Memory B cell (primary cell): ENCODE results near the gene KLC4.

Experiments
- ATAC-seq: fragments of 150-1000 bp; cut with Tn5 transposase; 2 replicates; pipeline ENCODE4 v1.10.0; 2021; ENCODE audit warnings: low read depth, mild to moderate bottlenecking, moderate library complexity
- DNase-seq, 2 donors: peaks; one replicate each; pipeline ENCODE4 v3.0.0; 2022; ENCODE audit warnings: low spot score in 2 of 2
- H3K27ac Mint-ChIP-seq: one replicate; pipeline ENCODE4 v1.8.0; 2022; ENCODE audit warnings: mild to moderate bottlenecking, moderate library complexity, mixed read lengths
- H3K27me3 Mint-ChIP-seq: one replicate; pipeline ENCODE4 v1.8.0; 2022; ENCODE audit warnings: mixed read lengths
- H3K36me3 Mint-ChIP-seq: one replicate; pipeline ENCODE4 v1.8.0; 2022; ENCODE audit warnings: mild to moderate bottlenecking, mixed read lengths
- H3K4me1 Mint-ChIP-seq: one replicate; pipeline ENCODE4 v1.8.0; 2022; ENCODE audit warnings: mixed read lengths
- H3K4me3 Mint-ChIP-seq: one replicate; pipeline ENCODE4 v1.8.0; 2022; ENCODE audit warnings: mild to moderate bottlenecking, moderate library complexity, mixed read lengths
- H3K9me3 Mint-ChIP-seq: one replicate; pipeline ENCODE4 v1.8.0; 2022; ENCODE audit warnings: mixed read lengths

Gene KLC4

DNA sequence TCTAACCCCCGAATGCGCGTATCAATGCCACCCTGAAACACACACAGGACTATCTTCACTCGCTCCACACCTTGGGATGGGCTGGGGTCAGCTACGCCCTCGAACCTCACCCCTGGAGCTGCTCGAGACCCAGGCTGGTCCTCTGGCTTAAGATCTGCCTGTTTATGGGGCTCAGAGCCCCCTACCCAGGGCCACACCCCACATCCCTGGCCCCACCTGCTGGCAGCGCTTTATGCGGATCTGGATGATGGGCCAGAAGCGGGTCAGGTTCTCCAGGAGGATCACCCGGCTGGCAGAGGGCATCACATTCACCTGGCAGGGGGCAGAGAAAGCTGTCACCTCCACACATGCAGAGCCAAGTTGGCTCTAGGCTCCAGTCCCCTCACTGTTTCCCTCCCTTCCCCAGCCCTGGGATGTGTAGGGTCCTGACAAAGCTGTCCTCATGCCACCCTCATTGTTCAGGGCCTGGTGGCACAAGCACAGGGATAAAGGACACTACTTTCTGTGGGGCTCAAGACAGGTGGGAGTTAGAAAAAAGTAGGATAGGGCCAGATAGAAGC is 14.0 kb upstream of the KLC4 start:
- DNase-seq (no peak), ATAC-seq (no peak)
- Mint-ChIP-seq H3K4me3 (no peak overlapping the region), H3K36me3 (peaks cover 28% of the 10 kb centered on the region), H3K9me3 (no peaks in the 10 kb centered on the region), H3K27me3 (no peaks in the 10 kb centered on the region), H3K27ac (no peak overlapping the region), H3K4me1 (peaks cover under 1% of the 10 kb centered on the region)

DNA sequence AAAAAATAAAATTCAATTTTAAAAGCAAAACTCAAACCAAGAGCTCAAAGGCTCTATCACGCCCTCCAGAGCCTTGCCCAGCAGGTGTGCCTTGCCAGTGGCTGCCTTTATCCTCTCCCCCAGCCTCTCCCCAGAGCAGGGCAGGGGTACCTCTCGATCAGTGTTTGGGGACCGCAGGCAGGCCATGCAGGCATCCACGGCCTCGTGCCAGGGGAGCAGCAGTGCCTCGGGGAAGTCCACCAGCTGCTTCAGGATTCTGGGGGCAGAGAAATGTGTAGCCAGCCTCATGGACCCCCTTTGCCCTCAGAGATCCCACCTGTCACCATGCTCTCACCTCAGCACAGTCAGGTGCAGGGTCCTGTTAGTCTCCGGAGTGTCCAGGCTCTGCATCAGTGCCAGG is 11.4 kb upstream of the KLC4 start:
- Mint-ChIP-seq H3K9me3 (no peaks in the 10 kb centered on the region), H3K4me1 (peaks cover 18% of the 10 kb centered on the region), H3K27ac (no peak overlapping the region), H3K36me3 (peaks cover 27% of the 10 kb centered on the region), H3K27me3 (no peaks in the 10 kb centered on the region), H3K4me3 (no peak overlapping the region)
- no peak for ATAC-seq
- no peak for DNase-seq

- peak overlapping the region; percentile 96 for H3K27ac Mint-ChIP-seq
- peaks cover 28% of the 10 kb centered on the region for H3K4me1 Mint-ChIP-seq
- H3K27me3 Mint-ChIP-seq = no peaks in the 10 kb centered on the region
- no peaks in the 10 kb centered on the region for H3K9me3 Mint-ChIP-seq
- peaks cover 19% of the 10 kb centered on the region for H3K36me3 Mint-ChIP-seq
- DNase-seq = no peak
- no peak for ATAC-seq
- H3K4me3 Mint-ChIP-seq = no peak overlapping the region
These were observed 8.4 kb upstream of the KLC4 start for GRCh38 chr6:43050981-43051380.

DNA sequence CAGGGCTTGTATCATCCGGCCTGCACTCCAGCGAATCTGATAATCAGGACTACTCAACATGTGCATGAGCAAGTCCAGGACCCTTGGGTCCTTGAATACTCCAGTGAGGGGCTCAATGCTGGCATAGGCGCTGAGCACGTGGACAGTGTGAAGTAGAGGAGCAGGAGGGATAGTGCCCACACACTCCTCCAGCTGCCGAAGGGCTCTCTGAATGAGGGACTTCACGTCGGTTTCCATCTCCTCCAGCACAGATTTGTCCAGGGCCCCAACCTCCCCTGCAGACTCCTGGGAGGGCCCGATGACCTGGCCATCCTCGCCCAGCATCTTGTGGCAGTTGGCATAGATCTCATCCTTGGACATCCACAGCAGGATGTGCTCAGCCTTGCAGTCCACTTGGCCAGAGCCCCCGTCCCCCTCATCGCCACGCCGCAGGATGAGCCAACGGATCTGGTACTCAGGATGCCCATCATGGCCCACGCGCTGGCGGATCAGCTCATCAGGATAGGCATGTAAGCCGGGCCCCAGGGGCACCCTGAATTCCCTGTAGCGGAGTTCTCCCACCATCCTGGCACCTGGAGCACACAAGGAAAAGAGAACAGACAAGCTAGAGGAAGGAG is 7.1 kb upstream of the KLC4 start:
- peak overlapping the region; percentile 96 for H3K27ac Mint-ChIP-seq
- H3K36me3 Mint-ChIP-seq = peaks cover 17% of the 10 kb centered on the region

GRCh38 chr6:43052842-43053544 is 6.4 kb upstream of the KLC4 start:
- peaks cover 31% of the 10 kb centered on the region for H3K4me1 Mint-ChIP-seq
- H3K4me3 Mint-ChIP-seq = peak overlapping the region; percentile 97
- peak; percentile 14 for ATAC-seq
- H3K9me3 Mint-ChIP-seq = no peaks in the 10 kb centered on the region
- peaks cover 16% of the 10 kb centered on the region for H3K36me3 Mint-ChIP-seq
- no peaks in the 10 kb centered on the region for H3K27me3 Mint-ChIP-seq
- no peak for DNase-seq
- H3K27ac Mint-ChIP-seq = peak overlapping the region; percentile 96

More for the DNA sequence above, 7.1 kb upstream of the KLC4 start:
- H3K9me3 Mint-ChIP-seq = no peaks in the 10 kb centered on the region
- no peak for ATAC-seq
- peaks cover 28% of the 10 kb centered on the region for H3K4me1 Mint-ChIP-seq
- peak overlapping the region; percentile 97 for H3K4me3 Mint-ChIP-seq
- no peak for DNase-seq
- H3K27me3 Mint-ChIP-seq = no peaks in the 10 kb centered on the region

DNA sequence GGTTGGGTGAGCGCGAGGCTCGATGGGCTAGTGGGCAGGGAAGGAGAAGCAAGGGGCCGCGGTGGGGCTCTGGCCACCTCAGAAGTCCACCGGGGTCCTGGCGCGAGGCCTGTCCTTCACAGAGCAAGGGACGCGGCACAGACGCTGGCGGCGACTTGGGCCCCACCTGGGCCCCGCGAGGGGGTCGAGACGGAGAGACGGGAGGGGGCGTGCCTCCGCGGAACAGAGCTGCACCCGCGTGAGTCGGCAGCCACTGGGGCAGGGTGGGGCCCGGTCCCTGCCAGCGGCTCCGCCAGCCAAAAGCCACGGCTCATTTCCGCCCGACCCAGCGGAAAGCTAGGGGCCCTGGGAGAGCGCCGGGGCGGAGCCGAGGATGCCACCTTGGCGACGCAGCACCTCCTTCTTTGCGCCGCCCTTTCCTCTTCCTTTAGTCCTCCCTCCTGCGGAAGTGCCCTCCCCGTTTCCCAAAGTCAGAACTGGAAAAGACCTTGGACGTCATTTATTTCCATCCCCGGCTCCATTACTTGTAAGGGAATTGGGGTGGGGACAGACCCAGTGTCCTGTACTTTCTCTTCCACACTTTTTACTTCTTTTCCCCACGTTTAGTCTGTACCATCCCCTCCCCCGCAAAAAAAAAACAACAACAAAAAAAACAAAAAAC is 5.8 kb upstream of the KLC4 start, which contains the start of gene CUL7:
TSS of gene CUL7 (minus strand) at position 307 of the 661 bp plus-strand sequence. CDS start 1,063 bp downstream, outside the sequence.
- Mint-ChIP-seq H3K4me3 (peak within 1 kb of the TSS; percentile 97), H3K4me1 (peaks cover 36% of the 10 kb centered on the region), H3K27me3 (no peaks in the 10 kb centered on the region), H3K27ac (peak within 1 kb of the TSS; percentile 96), H3K9me3 (no peaks in the 10 kb centered on the region), H3K36me3 (peaks cover 16% of the 10 kb centered on the region)
- DNase-seq (peak; percentile 63 to 66), ATAC-seq (peak; percentile 98)

DNA sequence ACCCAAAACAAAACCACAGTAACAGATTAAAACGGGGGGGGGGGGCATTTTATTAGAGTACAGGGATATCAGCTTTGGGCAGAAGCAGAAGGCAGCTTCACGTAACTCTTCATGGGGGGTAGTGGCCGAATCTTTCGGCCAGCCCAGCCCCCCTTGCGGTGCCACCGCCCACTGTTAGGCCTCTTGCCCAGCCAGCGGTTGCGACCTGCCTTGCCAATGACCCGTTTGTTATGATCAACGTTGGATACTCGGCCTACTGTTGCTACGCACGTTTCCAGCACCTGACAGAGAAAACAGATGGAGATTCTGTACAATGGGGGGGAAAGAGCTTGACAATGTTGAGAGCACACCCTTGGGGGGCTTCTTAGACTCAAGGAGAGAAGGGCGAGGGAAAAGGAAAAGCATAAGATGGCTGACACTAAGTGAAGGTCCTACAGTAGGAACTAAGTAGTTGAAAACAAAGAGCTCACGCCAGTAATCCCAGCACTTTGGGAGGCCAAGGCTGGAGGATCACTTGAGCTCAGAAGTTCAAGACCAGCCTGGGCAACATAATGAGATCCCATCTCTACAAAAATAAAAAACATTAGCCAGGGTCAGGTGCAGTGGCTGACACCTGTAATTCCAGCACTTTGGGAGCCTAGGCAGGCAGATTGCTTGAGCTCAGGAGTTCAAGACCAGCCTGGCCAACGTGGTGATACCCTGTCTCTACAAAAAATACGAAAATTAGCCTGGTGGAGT is 5.1 kb upstream of the KLC4 start:
- no peak for DNase-seq
- H3K9me3 Mint-ChIP-seq = no peaks in the 10 kb centered on the region
- H3K4me1 Mint-ChIP-seq = peaks cover 37% of the 10 kb centered on the region
- H3K27me3 Mint-ChIP-seq = no peaks in the 10 kb centered on the region
- H3K4me3 Mint-ChIP-seq = peak overlapping the region; percentile 97
- H3K27ac Mint-ChIP-seq = peak overlapping the region; percentile 96
- ATAC-seq = no peak
- H3K36me3 Mint-ChIP-seq = peaks cover 13% of the 10 kb centered on the region

DNA sequence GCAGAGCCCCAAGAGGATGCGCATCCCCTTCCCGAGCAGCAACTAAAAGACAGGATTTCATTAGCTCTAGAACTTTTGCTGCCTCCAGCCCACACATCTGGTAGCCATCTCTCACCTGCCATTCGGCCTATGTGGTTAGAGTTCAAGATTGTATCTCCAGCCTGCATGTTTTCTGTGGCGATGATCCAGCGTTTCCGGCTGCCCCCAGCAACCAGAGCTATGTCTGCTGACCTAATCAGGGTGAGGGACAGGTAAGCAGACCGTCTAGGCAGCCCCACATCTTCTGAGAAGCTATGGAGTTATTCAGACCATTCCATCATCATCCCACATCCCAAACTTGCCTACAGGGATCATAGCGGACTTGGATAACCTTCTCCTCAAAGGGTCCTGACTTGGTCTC is 3.5 kb upstream of the KLC4 start:
- Mint-ChIP-seq H3K9me3 (no peaks in the 10 kb centered on the region), H3K4me3 (no peak overlapping the region), H3K27me3 (no peaks in the 10 kb centered on the region), H3K36me3 (peaks cover 3% of the 10 kb centered on the region), H3K27ac (no peak overlapping the region), H3K4me1 (peaks cover 35% of the 10 kb centered on the region)
- ATAC-seq (no peak), DNase-seq (no peak)

DNA sequence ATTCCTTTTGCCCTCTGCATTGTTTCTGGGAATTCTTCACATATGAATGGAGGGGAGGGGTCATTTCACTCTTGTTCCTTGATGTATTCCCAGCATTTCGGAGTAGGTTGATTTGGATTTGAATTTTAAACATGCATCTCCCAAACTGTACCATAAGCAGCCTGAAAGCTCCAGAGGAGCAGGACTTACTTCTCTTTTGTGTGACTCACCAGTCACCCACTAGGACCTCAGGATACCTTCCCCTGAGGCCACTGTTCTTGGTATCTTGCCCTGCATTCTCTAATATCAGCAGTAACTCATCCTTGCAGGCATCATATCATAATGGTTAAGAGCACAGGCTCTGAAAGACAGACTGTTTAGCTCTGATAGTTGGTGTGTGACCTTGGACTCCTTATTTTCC is 900 bp upstream of the KLC4 start:
- H3K4me1 Mint-ChIP-seq = peaks cover 23% of the 10 kb centered on the region
- peak overlapping the region; percentile 98 for H3K27ac Mint-ChIP-seq
- DNase-seq (no peak), ATAC-seq (no peak)
- no peaks in the 10 kb centered on the region for H3K9me3 Mint-ChIP-seq
- peaks cover 9% of the 10 kb centered on the region for H3K36me3 Mint-ChIP-seq
- H3K27me3 Mint-ChIP-seq = no peaks in the 10 kb centered on the region
- peak overlapping the region; percentile 97 for H3K4me3 Mint-ChIP-seq

- Mint-ChIP-seq H3K4me3 (peak overlapping the region; percentile 97), H3K36me3 (peaks cover 16% of the 10 kb centered on the region), H3K4me1 (peaks cover 16% of the 10 kb centered on the region), H3K27ac (peak overlapping the region; percentile 98), H3K9me3 (no peaks in the 10 kb centered on the region), H3K27me3 (no peaks in the 10 kb centered on the region)
- ATAC-seq (no peak), DNase-seq (no peak)
These were observed 763 bp downstream of the KLC4 start for GRCh38 chr6:43060034-43060754.

GRCh38 chr6:43060755-43061633 is 1.6 kb downstream of the KLC4 start:
- Mint-ChIP-seq H3K9me3 (no peaks in the 10 kb centered on the region), H3K36me3 (peaks cover 20% of the 10 kb centered on the region), H3K4me3 (peak overlapping the region; percentile 97), H3K27me3 (no peaks in the 10 kb centered on the region), H3K4me1 (peaks cover 16% of the 10 kb centered on the region), H3K27ac (no peak overlapping the region)
- DNase-seq = no peak
- ATAC-seq = no peak

DNA sequence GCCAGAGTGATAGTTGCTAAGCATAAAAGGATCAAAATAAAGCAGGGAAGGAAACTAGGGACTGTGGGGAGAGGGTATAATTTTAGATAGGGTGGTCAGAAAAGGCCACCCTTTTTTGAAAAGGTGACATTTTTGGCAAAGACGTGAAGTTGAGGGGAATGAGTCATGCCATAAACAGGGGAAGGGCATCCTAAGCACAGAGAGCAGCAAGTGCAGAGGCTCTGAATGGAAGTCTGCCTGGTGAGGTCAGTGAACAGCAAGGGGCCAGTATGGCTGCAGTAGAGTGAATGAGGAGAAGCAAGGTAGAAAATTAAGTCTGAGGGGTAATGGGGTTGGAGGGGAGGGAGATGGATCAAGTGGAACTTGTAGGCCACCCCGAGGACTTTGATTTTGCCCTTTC is 2.4 kb downstream of the KLC4 start:
- Mint-ChIP-seq H3K4me1 (peaks cover 16% of the 10 kb centered on the region), H3K27me3 (no peaks in the 10 kb centered on the region), H3K27ac (no peak overlapping the region), H3K4me3 (no peak overlapping the region), H3K9me3 (no peaks in the 10 kb centered on the region), H3K36me3 (peaks cover 26% of the 10 kb centered on the region)
- ATAC-seq = no peak
- DNase-seq = no peak
